GM12801 (cell line): Measurements from ENCODE around the gene OR2H2.

ENCODE experiments used
- TF ChIP-seq, protein P1 (sequence below): IDR thresholded peaks from one replicate; pipeline ENCODE4 v1.5.1; 2011; ENCODE audit warnings: control low read depth; ENCODE audit not compliant: insufficient read length; ENCODE audit errors: extremely low read depth

OR2H2 gene

DNA sequence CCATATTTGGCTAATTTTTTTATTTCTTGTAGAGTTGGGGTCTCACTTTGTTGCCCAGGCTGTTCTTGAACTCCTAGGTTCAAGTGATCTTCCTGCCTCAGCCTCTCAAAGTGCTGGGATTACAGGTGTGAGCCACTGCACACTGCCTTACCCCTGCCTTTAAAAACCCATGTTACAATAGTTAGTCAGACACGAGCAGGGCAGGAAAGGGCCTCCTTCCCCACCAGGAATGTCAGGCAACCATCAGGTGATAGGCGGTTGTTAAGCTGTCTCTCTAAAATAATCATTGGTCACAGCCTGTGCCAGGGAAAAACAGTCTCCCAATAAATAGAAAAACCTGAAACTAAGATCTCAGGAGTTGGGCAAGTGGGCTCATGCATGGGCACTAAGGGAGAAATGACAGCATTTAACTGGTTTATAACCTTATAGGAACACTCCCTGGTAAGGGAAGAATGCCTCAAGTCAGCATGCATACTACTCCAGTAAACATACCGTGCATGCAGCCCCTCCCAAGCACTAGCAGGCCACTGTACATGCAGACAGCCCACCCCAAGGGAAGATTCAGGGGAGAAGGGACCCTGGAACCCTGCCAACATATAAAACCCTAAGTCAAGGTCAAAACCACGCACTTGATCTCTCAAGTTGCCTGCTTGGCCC, 8.4 kb downstream of the OR2H2 start:
- TF ChIP-seq, protein P1, sequence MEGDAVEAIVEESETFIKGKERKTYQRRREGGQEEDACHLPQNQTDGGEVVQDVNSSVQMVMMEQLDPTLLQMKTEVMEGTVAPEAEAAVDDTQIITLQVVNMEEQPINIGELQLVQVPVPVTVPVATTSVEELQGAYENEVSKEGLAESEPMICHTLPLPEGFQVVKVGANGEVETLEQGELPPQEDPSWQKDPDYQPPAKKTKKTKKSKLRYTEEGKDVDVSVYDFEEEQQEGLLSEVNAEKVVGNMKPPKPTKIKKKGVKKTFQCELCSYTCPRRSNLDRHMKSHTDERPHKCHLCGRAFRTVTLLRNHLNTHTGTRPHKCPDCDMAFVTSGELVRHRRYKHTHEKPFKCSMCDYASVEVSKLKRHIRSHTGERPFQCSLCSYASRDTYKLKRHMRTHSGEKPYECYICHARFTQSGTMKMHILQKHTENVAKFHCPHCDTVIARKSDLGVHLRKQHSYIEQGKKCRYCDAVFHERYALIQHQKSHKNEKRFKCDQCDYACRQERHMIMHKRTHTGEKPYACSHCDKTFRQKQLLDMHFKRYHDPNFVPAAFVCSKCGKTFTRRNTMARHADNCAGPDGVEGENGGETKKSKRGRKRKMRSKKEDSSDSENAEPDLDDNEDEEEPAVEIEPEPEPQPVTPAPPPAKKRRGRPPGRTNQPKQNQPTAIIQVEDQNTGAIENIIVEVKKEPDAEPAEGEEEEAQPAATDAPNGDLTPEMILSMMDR = no peak

DNA sequence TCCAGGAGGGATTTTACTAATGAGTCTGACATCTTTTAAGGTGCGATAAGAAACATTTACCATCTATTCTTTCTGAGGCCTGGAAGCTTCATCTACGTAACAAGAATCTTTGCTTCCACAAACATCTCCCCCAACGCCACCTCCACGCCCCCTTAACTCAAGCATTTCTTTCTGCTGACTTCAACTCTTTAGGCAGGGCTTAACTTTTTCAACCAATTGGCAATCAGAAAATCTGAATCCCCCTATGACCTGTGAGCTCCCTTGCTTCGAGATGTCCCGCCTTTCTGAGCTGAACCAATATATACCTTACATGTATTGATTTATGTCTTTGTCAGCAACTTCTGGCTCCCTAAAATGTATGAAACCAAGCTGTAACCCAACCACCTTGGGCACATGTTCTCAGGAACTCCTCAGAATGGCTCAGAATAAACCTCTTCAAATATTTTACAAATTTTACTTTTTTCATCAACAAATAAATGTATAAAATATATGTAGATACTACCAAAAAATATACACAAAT, 11.5 kb downstream of the OR2H2 start:
- TF ChIP-seq, protein P1 = no peak

DNA sequence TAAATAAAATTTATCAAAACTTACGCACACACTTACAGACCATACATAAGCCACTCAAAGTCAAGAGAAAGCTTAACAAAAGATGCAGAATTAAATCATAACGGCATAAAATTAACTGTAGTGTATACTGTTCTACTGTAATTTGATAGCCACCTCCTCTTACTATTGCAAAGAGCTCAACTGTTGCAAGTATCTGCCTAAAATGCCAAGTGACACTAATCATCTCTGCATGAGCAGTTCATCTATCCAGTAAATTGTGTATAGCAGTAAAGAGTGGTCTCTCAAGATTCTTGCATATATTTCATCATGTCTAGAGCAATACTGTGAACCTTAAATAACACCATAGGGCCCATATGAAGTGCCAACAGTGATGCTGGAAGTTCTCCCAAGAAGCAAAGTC, 12.3 kb downstream of the OR2H2 start:
- TF ChIP-seq, protein P1 = no peak

DNA sequence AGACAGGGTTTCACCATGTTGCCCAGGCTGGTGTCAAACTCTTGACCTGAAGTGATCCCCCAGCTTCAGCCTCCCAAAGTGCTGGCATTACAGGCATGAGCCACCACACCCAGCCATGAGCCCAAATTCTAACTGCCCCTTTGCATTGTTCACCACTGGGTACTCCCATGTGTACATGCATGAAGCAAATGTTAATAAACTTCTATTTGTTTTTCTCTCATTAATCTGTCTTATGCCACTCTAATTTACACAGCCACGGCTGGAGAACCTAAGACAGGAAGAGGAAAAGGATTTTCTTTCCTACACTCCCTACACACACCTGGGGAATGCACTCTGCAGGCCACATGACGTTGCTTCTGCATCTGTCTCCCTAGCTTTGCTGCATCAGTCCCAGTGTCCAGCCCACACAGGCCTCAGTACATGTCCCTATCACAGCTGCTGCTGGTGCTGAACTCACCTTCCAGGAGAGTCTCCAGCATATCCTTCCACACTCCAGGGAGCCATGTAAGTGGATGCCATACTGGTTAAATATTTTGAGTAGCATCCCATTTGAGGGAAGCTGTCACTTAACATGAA, 13.3 kb downstream of the OR2H2 start:
- TF ChIP-seq, protein P1 = no peak

DNA sequence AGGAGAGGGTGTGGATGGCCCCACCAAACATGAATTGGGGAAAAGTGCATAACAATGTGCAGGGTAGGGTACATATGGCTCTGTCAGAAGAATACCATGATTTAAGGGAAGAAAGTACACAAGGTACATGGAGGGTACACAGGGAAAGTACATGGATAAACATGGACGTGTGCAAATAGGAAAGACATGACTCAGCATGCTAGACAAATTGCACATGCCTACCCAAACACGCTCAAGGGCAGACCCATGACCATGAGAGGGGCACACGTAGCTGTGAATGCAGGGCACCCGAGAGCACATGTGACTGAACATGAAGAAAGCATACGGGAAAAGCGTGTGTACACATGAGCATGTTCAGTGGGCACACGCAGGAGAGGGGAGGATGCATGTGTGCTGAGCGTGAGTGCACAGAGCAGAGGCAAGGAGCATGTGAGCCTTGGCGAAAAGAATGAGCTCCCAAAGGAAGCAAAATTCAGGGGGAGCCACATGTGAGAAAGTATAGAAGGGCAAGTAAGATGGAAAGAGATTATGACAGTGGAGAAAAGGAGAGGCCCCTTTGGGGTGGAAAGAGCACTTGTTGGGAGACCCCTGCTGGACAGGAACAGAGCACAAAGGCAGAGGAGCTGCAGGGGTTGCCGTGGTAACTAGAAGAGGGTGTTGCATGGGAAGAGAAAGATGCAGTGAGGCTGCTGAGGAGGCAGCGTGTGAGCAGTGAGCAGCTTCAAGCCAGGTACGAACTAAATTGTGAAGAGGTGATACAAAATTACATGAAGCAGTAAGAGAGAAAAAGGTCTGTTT, 17.8 kb downstream of the OR2H2 start:
- TF ChIP-seq, protein P1 = no peak

DNA sequence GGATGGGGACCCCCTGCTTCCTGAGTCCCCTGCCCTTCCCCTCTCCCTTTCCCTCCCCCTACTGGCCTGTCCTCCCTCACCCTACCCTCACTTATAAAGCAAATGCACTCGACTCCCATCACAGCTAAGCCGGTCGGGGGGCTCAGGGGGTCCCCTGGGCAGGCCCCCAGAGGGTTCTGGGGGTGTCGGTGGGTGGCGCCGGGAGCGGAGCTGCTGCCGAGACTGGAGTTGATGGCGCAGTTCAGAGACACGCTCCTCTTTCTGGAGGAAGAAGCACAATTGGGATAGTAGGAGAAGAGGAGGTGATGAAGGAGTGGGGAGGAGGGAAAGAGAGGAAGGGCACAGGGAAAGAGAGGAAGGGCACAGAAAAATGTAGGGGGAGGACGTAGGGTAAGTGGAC, 18.5 kb downstream of the OR2H2 start:
- TF ChIP-seq, protein P1 = no peak

DNA sequence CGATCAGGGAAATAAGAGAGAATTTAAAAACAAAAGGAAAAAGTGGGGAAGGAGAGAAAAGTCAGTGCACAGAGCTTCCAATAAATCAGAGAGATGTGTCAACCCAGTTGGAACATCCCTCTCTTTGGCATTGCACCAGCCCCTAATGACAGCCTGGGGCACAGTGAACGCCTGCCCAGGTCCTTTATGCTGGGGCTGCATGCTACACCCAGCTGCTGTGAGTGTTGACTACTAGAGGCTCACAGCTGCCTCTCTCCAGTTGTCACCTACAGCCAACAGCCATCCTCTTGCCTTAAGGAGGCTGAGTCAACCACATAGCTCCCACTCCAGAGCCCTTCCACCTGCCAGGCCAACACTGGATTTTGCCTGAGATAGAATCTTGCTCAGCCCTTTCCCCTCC, 19.0 kb downstream of the OR2H2 start:
- TF ChIP-seq, protein P1 = no peak
